Kidney (tissue), 14 donors: ENCODE measurements around the gene GLB1L2. TPM values are rescaled to one million over a fixed set of nuclear protein-coding genes. Genes with fewer than 3 reads are reported as not detected.

Experiments
- DNase-seq, 5 donors: peaks; one replicate each; pipeline ENCODE4 v3.0.0-alpha.2; 2013 to 2020
- FAIRE-seq: peaks from 2 replicates; lab custom pipeline; 2012; peaks lifted over from hg19 to GRCh38; lab: Jason Lieb, UNC
- H3K27ac ChIP-seq, 2 donors: one replicate each; pipeline ENCODE4 v1.7.0; 2013; ENCODE audit warnings: low read depth in 2 of 2, low read length in 2 of 2, inconsistent platforms in 1 of 2
- H3K27me3 ChIP-seq: one replicate; pipeline ENCODE4 v1.7.1; 2013; ENCODE audit warnings: low read length, inconsistent platforms; ENCODE audit not compliant: control insufficient read depth, insufficient read depth
- H3K36me3 ChIP-seq, 3 donors: one replicate each; pipeline versions ENCODE4 v1.7.0 to v1.7.1; 2013; ENCODE audit warnings: low read length in 3 of 3, control low read depth in 1 of 3, inconsistent platforms in 1 of 3; ENCODE audit not compliant: insufficient read depth in 3 of 3, control insufficient read depth in 2 of 3
- H3K4me1 ChIP-seq, 3 donors: one replicate each; pipeline versions ENCODE4 v1.7.0 to v1.7.1; 2013; ENCODE audit warnings: low read length in 3 of 3, inconsistent platforms in 1 of 3, low read depth in 1 of 3; ENCODE audit not compliant: control insufficient read depth in 2 of 3, insufficient read depth in 2 of 3
- H3K4me3 ChIP-seq, 3 donors: one replicate each; pipeline versions ENCODE4 v1.7.0 to v1.8.1; 2013; ENCODE audit warnings: low read length in 3 of 3, control low read depth in 1 of 3, inconsistent platforms in 1 of 3
- H3K9ac ChIP-seq, 3 donors: one replicate each; pipeline versions ENCODE4 v1.7.0 to v1.7.1; 2013; ENCODE audit warnings: low read length in 3 of 3, control low read depth in 1 of 3, inconsistent platforms in 1 of 3
- H3K9me3 ChIP-seq, 3 donors: one replicate each; pipeline versions ENCODE4 v1.7.0 to v1.7.1; 2013; ENCODE audit warnings: low read length in 3 of 3, control low read depth in 1 of 3, inconsistent platforms in 1 of 3; ENCODE audit not compliant: control insufficient read depth in 2 of 3, insufficient read depth in 1 of 3
- intact Hi-C: fragments of 100-400 bp; cut with DNase I; formaldehyde crosslinking; loops from one replicate; pipeline ENCODE4 v1.11.1; 2022
- polyA plus RNA-seq: library from polyadenylated mRNA; stranded (reverse); fragments of 350-450 nt; fragmentation: Illumina TruSeq; extraction: RNeasy Lipid Tissue Mini Kit (QIAGEN cat#74804); gene quantifications from one replicate; pipeline ENCODE4 v1.2.3, GENCODE V29; 2014; ENCODE audit warnings: low read depth, low replicate concordance; ENCODE audit not compliant: insufficient read depth
- total RNA-seq: library from RNA; stranded (reverse); fragmentation: NEBNext Ultra II Directional; extraction: Animal tissue kit (Norgen Biotek cat#: 25700); gene quantifications from one replicate; pipeline ENCODE4 v1.2.1, GENCODE V29; 2021
- TF ChIP-seq, protein P1 (sequence below): IDR thresholded peaks from 3 replicates; pipeline ENCODE4 v1.5.1; 2012; ENCODE audit warnings: mild to moderate bottlenecking, moderate library complexity, borderline replicate concordance; ENCODE audit not compliant: insufficient read depth; ENCODE audit errors: extremely low read depth
- donor health status: control.
- donor health status: control.
- donor health status: control.
- donor health status: control.
- donor health status: control.
- donor health status: DM: yes; HTN: yes; CAD: no.
- donor health status: Normal renal cell carcinoma (clear cell type).

GLB1L2 gene
- total and polyA plus RNA-seq, 2 donors from 2014 or later = 10.0 to 26.1 TPM

DNA sequence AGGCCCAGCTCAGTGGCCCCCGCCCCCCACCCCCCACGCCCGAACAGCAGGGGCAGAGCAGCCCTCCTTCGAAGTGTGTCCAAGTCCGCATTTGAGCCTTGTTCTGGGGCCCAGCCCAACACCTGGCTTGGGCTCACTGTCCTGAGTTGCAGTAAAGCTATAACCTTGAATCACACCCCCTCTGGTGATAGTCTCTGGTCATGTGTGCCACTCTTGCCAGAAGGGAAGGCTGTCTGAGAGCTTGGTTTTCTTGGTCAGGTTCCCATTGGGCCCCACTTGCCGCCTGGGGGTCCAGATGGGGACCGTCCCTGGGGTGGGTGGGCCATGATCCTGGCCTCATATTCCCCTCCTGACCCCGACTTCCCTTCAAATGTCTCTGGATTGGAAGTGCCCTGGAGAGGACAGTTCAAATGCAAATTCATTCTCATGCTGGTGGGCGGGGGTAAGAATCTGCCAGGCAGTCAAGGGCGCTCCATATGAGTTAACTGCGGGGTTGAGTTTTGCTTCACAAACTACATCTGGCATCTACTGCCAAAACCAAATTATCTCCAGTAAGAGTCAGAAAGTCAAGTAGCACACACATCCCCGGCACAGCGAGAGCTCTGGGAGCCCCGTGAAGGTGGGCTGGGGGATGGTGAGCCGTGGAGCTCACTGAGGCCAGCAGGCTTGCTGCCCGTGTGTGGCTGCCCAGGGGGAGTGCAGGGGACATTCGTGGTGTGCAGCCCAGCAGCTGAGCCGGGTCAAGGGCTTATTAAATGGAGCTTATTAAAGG lies 44.5 kb downstream of the GLB1L2 start:
- no peaks in the 10 kb centered on the region for H3K27me3 ChIP-seq
- FAIRE-seq (no peak), DNase-seq (peak in 1 of 5 donors; percentile 32)

DNA sequence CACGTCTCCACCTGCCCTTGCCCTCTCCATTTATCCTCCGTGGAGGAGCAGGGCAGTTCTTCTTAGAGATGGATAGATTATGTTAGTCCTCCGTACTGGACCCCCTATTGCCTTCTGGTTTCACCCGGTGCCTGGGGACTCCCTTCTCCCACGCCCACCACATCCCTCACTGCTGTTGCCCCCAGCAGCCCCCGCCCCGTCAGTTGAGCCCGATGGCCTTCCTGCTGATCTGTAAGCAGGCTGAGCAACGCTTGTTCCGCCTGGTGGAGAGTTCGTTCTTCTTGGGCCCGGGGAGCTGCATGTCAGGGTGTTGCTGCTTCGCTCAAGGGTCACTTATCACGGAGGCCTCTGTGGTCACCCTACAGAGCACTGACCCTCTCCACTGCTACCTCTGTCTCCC lies 46.1 kb downstream of the GLB1L2 start:
- no peak overlapping the region for H3K27ac ChIP-seq
- FAIRE-seq = no peak
- intact Hi-C loops = no loop called here
- no peaks in the 10 kb centered on the region for H3K27me3 ChIP-seq
- no peaks in the 10 kb centered on the region for H3K36me3 ChIP-seq
- H3K4me1 ChIP-seq = no peaks in the 10 kb centered on the region
- H3K4me3 ChIP-seq = no peak overlapping the region
- H3K9me3 ChIP-seq = no peaks in the 10 kb centered on the region
- TF ChIP-seq, protein P1, sequence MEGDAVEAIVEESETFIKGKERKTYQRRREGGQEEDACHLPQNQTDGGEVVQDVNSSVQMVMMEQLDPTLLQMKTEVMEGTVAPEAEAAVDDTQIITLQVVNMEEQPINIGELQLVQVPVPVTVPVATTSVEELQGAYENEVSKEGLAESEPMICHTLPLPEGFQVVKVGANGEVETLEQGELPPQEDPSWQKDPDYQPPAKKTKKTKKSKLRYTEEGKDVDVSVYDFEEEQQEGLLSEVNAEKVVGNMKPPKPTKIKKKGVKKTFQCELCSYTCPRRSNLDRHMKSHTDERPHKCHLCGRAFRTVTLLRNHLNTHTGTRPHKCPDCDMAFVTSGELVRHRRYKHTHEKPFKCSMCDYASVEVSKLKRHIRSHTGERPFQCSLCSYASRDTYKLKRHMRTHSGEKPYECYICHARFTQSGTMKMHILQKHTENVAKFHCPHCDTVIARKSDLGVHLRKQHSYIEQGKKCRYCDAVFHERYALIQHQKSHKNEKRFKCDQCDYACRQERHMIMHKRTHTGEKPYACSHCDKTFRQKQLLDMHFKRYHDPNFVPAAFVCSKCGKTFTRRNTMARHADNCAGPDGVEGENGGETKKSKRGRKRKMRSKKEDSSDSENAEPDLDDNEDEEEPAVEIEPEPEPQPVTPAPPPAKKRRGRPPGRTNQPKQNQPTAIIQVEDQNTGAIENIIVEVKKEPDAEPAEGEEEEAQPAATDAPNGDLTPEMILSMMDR = no peak
- DNase-seq = peak in 1 of 5 donors; percentile 64
- H3K9ac ChIP-seq = no peak overlapping the region

More for the DNA sequence above, 44.5 kb downstream of the GLB1L2 start:
- Histone ChIP-seq H3K4me1 (no peaks in the 10 kb centered on the region), H3K4me3 (no peak overlapping the region), H3K9me3 (no peaks in the 10 kb centered on the region), H3K27ac (no peak overlapping the region), H3K9ac (no peak overlapping the region), H3K36me3 (no peaks in the 10 kb centered on the region)
- TF ChIP-seq, protein P1 = no peak
- intact Hi-C loops = no loop called here

DNA sequence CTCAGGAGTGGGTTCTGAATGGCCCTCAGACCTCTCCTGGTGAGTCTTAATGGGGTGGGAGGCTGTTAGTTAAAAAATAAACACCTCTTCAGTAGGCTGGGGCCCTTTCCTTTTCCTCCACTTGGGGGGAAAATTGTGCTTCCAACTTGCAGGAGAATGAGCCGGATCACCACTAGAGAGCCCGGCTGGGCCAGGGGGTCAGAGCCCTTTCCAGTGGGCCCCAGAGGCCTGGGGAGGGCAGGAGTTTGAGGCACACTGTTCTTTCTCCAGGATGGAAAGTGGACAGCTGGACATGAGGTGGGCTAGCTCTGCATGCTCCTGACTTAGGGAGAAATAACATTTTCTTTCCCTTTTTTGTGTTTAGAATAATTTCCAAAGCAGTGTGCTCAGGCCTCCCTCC lies 47.5 kb downstream of the GLB1L2 start:
- H3K4me1 ChIP-seq = no peaks in the 10 kb centered on the region
- TF ChIP-seq, protein P1 = no peak
- H3K27ac ChIP-seq = no peak overlapping the region
- H3K4me3 ChIP-seq = no peak overlapping the region
- H3K9me3 ChIP-seq = no peaks in the 10 kb centered on the region
- FAIRE-seq (no peak), DNase-seq (peak in 1 of 5 donors; percentile 50)
- no peaks in the 10 kb centered on the region for H3K36me3 ChIP-seq
- intact Hi-C loops = no loop called here
- no peaks in the 10 kb centered on the region for H3K27me3 ChIP-seq
- H3K9ac ChIP-seq = no peak overlapping the region
